Measurements from ENCODE around the gene IFT122.
A peak's percentile ranks its signal among the peaks of the same experiment; 100 is the strongest.

The IFT122 gene

DNA sequence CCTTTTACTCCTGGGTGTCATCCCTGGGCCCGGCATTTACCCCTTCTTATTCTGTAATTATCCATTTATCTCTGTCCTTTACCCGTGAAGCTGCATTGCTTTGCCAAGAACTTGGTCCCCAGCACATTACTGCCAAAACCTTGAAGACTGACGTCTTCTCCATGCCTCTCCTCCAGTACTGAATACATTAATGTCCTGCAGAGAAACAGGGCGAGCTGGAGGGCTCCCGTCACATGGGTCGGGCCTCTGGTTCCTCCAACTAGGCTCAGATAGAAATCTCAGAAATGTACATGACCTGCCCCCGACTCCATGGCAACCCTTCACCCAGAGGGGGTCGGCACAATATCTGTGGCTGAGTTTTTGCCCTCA is 12.0 kb upstream of the IFT122 start:
- Histone ChIP-seq H3K4ac (ENCODE audit: low read depth, low read length) (no peak overlapping the region), H3K4me1 (ENCODE audit: control insufficient read depth, low read depth, low read length) (peaks cover 2% of the 10 kb centered on the region), H3K27me3 (ENCODE audit: insufficient read depth, low read length, poor library complexity) (peaks cover 1% of the 10 kb centered on the region), H2AK5ac (ENCODE audit: low read length) (no peak overlapping the region), H2BK15ac (replicated peaks; ENCODE audit: low read depth) (no peak overlapping the region), H3K18ac (ENCODE audit: low read length) (no peak overlapping the region), H3K23ac (ENCODE audit: low read length) (no peak overlapping the region), H3K36me3 (ENCODE audit: control insufficient read depth, insufficient read depth, low read length) (peaks cover 8% of the 10 kb centered on the region), H3K56ac (ENCODE audit: low read length) (peak overlapping the region; percentile 77), H4K5ac (ENCODE audit: low read length) (no peak overlapping the region), H3K79me1 (ENCODE audit: low read length) (no peaks in the 10 kb centered on the region), H3K4me2 (ENCODE audit: low read length) (peak overlapping the region; percentile 100), H4K8ac (ENCODE audit: low read depth, low read length) (no peak overlapping the region), H2BK120ac (ENCODE audit: low read depth, low read length) (no peak overlapping the region), H3K79me2 (ENCODE audit: control insufficient read depth, insufficient read depth, low read length) (no peaks in the 10 kb centered on the region), H3K9ac (ENCODE audit: low read length) (peak overlapping the region; percentile 74), H3K27ac (ENCODE audit: low read depth, low read length) (no peak overlapping the region), H2BK5ac (ENCODE audit: low read length) (no peak overlapping the region), H3K4me3 (ENCODE audit: low read length) (peak overlapping the region; percentile 53)
- DNase-seq: peak; percentile 34
- WGBS (ENCODE audit: extremely low coverage, insufficient coverage, low lambda C conversion rate): no CpG with 5 or more reads among the region's 8 CpGs

DNA sequence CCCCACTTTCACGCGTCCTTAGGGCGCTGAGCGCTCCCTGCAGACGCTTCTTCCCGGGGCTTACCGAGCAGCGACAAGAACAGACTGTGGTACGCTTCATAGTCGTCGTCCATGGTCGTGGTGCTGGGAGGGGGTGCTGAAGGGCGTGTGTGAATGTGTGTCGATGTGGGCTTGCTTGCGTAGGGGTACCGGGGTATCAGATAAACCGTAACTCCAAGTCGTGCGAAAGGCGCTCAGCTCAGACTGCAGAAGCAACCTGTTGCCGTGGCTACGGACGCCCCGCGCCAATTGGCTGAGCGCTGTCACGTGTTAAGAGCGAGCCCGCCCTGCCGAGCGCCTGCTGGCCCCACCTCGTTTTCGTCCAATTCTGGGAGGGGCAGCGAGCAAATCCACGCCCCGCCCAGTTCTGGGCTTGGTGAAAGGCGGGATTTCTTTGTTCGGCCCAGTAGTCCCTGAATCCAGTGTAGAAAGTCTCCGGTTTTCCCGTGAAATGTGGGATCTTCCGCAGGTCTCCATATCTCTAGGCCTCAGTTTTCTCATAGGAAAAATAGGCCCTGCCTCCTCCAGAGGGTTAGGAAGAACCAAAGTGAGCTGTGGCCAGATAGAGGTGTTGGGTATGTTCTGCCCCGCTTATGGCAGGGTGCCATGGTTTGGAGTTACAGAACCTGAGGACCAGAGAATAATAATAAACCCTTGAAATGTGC is 11.5 kb upstream of the IFT122 start, which contains the start of gene EFCAB12:
TSS of gene EFCAB12 (minus strand) at position 261 of the 704 bp plus-strand sequence. CDS start at position 113, 148 bp downstream.
- no peak within 1 kb of the TSS for H4K5ac ChIP-seq (ENCODE audit: low read length)
- no peak within 1 kb of the TSS for H3K18ac ChIP-seq (ENCODE audit: low read length)
- peak within 1 kb of the TSS; percentile 77 for H3K56ac ChIP-seq (ENCODE audit: low read length)
- H3K79me1 ChIP-seq (ENCODE audit: low read length): no peaks in the 10 kb centered on the region
- H2BK5ac ChIP-seq (ENCODE audit: low read length): no peak within 1 kb of the TSS
- no peak within 1 kb of the TSS for H2AK5ac ChIP-seq (ENCODE audit: low read length)
- H3K9ac ChIP-seq (ENCODE audit: low read length): peak within 1 kb of the TSS; percentile 74
- no peak within 1 kb of the TSS for H3K4ac ChIP-seq (ENCODE audit: low read depth, low read length)
- H3K4me1 ChIP-seq (ENCODE audit: control insufficient read depth, low read depth, low read length): peaks cover 2% of the 10 kb centered on the region
- no peak within 1 kb of the TSS for H4K8ac ChIP-seq (ENCODE audit: low read depth, low read length)
- WGBS (ENCODE audit: extremely low coverage, insufficient coverage, low lambda C conversion rate): no CpG with 5 or more reads among the region's 42 CpGs
- H3K79me2 ChIP-seq (ENCODE audit: control insufficient read depth, insufficient read depth, low read length): no peaks in the 10 kb centered on the region
- no peak within 1 kb of the TSS for H3K27ac ChIP-seq (ENCODE audit: low read depth, low read length)
- DNase-seq: peak; percentile 96
- peak within 1 kb of the TSS; percentile 100 for H3K4me2 ChIP-seq (ENCODE audit: low read length)
- H3K36me3 ChIP-seq (ENCODE audit: control insufficient read depth, insufficient read depth, low read length): peaks cover 8% of the 10 kb centered on the region
- no peak within 1 kb of the TSS for H2BK15ac ChIP-seq (replicated peaks; ENCODE audit: low read depth)
- H2BK120ac ChIP-seq (ENCODE audit: low read depth, low read length): no peak within 1 kb of the TSS
- H3K4me3 ChIP-seq (ENCODE audit: low read length): peak within 1 kb of the TSS; percentile 53
- no peak within 1 kb of the TSS for H3K23ac ChIP-seq (ENCODE audit: low read length)
- H3K27me3 ChIP-seq (ENCODE audit: insufficient read depth, low read length, poor library complexity): peaks cover 1% of the 10 kb centered on the region

GRCh38 chr3:129429080-129429451 is 11.0 kb upstream of the IFT122 start:
- Histone ChIP-seq H2AK5ac (ENCODE audit: low read length) (no peak overlapping the region), H3K4me3 (ENCODE audit: low read length) (no peak overlapping the region), H3K79me1 (ENCODE audit: low read length) (no peaks in the 10 kb centered on the region), H4K5ac (ENCODE audit: low read length) (no peak overlapping the region), H2BK5ac (ENCODE audit: low read length) (no peak overlapping the region), H4K8ac (ENCODE audit: low read depth, low read length) (no peak overlapping the region), H2BK120ac (ENCODE audit: low read depth, low read length) (no peak overlapping the region), H2BK15ac (replicated peaks; ENCODE audit: low read depth) (no peak overlapping the region), H3K4me1 (ENCODE audit: control insufficient read depth, low read depth, low read length) (peaks cover 2% of the 10 kb centered on the region), H3K23ac (ENCODE audit: low read length) (no peak overlapping the region), H3K4me2 (ENCODE audit: low read length) (no peak overlapping the region), H3K56ac (ENCODE audit: low read length) (peak overlapping the region; percentile 73), H3K27me3 (ENCODE audit: insufficient read depth, low read length, poor library complexity) (peaks cover 1% of the 10 kb centered on the region), H3K27ac (ENCODE audit: low read depth, low read length) (no peak overlapping the region), H3K79me2 (ENCODE audit: control insufficient read depth, insufficient read depth, low read length) (no peaks in the 10 kb centered on the region), H3K4ac (ENCODE audit: low read depth, low read length) (no peak overlapping the region), H3K18ac (ENCODE audit: low read length) (no peak overlapping the region), H3K9ac (ENCODE audit: low read length) (peak overlapping the region; percentile 43), H3K36me3 (ENCODE audit: control insufficient read depth, insufficient read depth, low read length) (peaks cover 9% of the 10 kb centered on the region)
- WGBS (ENCODE audit: extremely low coverage, insufficient coverage, low lambda C conversion rate): no CpG with 5 or more reads among the region's 3 CpGs
- DNase-seq: no peak

DNA sequence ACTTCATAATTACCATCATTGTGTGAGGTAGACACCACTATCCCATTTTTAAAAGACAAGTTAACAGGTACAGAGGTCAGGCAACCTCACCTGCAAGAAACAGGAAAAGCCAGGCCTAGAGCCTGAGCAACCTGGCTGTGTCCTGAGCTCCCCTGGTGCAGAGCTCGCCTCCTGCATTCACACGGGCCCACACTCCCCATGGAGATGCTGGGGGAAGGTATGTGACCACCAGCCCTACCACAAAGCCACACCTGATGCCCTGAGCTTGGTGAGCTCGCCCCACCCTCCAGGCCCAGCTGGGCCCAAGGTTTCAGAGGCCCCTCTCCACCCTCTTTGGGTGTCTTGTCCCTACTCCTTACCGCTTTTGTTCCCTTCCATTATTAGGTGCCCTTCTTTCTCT is 10.4 kb upstream of the IFT122 start:
- Histone ChIP-seq H4K5ac (ENCODE audit: low read length) (no peak overlapping the region), H3K27me3 (ENCODE audit: insufficient read depth, low read length, poor library complexity) (peaks cover 1% of the 10 kb centered on the region), H3K36me3 (ENCODE audit: control insufficient read depth, insufficient read depth, low read length) (peaks cover 9% of the 10 kb centered on the region), H3K4ac (ENCODE audit: low read depth, low read length) (no peak overlapping the region), H3K27ac (ENCODE audit: low read depth, low read length) (no peak overlapping the region), H3K56ac (ENCODE audit: low read length) (peak overlapping the region; percentile 73), H4K8ac (ENCODE audit: low read depth, low read length) (no peak overlapping the region), H3K23ac (ENCODE audit: low read length) (no peak overlapping the region), H3K79me1 (ENCODE audit: low read length) (no peaks in the 10 kb centered on the region), H3K18ac (ENCODE audit: low read length) (no peak overlapping the region), H3K79me2 (ENCODE audit: control insufficient read depth, insufficient read depth, low read length) (no peaks in the 10 kb centered on the region), H3K4me1 (ENCODE audit: control insufficient read depth, low read depth, low read length) (peaks cover 2% of the 10 kb centered on the region), H2BK5ac (ENCODE audit: low read length) (no peak overlapping the region), H2BK120ac (ENCODE audit: low read depth, low read length) (no peak overlapping the region), H2BK15ac (replicated peaks; ENCODE audit: low read depth) (no peak overlapping the region), H3K4me3 (ENCODE audit: low read length) (no peak overlapping the region), H3K9ac (ENCODE audit: low read length) (no peak overlapping the region), H2AK5ac (ENCODE audit: low read length) (no peak overlapping the region), H3K4me2 (ENCODE audit: low read length) (no peak overlapping the region)
- DNase-seq: peak; percentile 51
- no CpG with 5 or more reads among the region's 4 CpGs for WGBS (ENCODE audit: extremely low coverage, insufficient coverage, low lambda C conversion rate)

GRCh38 chr3:129432036-129432435 is 8.0 kb upstream of the IFT122 start:
- no CpG with 5 or more reads among the region's 7 CpGs for WGBS (ENCODE audit: extremely low coverage, insufficient coverage, low lambda C conversion rate)
- H3K27ac ChIP-seq (ENCODE audit: low read depth, low read length): no peak overlapping the region
- H3K27me3 ChIP-seq (ENCODE audit: insufficient read depth, low read length, poor library complexity): peaks cover 1% of the 10 kb centered on the region

DNA sequence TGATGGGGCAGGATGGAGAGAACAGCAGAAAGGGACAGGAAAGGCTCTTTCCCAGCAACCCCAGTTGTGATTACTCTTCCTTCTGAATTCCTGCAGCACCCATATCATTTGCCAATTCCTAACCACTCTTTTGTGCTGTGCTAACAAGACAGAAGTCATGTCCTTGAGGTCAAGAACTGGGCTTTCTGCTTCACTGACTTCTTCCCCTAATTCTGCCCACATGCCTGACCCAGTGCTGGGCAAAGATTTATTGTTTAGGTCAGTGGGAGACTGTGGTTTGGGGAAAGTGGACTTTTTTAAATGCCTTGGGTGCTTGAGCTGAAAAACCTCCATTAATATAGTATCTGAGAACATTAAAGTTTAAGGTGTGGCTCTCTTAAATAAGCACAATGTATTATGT is 7.4 kb upstream of the IFT122 start:
- peaks cover 11% of the 10 kb centered on the region for H3K36me3 ChIP-seq (ENCODE audit: control insufficient read depth, insufficient read depth, low read length)
- no peak overlapping the region for H2BK15ac ChIP-seq (replicated peaks; ENCODE audit: low read depth)
- H3K4ac ChIP-seq (ENCODE audit: low read depth, low read length): no peak overlapping the region
- no peak overlapping the region for H4K8ac ChIP-seq (ENCODE audit: low read depth, low read length)
- H2AK5ac ChIP-seq (ENCODE audit: low read length): no peak overlapping the region
- H3K27ac ChIP-seq (ENCODE audit: low read depth, low read length): no peak overlapping the region
- no peak overlapping the region for H4K5ac ChIP-seq (ENCODE audit: low read length)
- DNase-seq: no peak
- H3K23ac ChIP-seq (ENCODE audit: low read length): no peak overlapping the region
- no peaks in the 10 kb centered on the region for H3K79me1 ChIP-seq (ENCODE audit: low read length)
- H3K56ac ChIP-seq (ENCODE audit: low read length): no peak overlapping the region
- no peak overlapping the region for H3K4me2 ChIP-seq (ENCODE audit: low read length)
- H3K9ac ChIP-seq (ENCODE audit: low read length): no peak overlapping the region
- no peak overlapping the region for H2BK120ac ChIP-seq (ENCODE audit: low read depth, low read length)
- H3K4me3 ChIP-seq (ENCODE audit: low read length): no peak overlapping the region
- H3K18ac ChIP-seq (ENCODE audit: low read length): no peak overlapping the region
- no peaks in the 10 kb centered on the region for H3K27me3 ChIP-seq (ENCODE audit: insufficient read depth, low read length, poor library complexity)
- no peaks in the 10 kb centered on the region for H3K4me1 ChIP-seq (ENCODE audit: control insufficient read depth, low read depth, low read length)
- no peak overlapping the region for H2BK5ac ChIP-seq (ENCODE audit: low read length)
- no peaks in the 10 kb centered on the region for H3K79me2 ChIP-seq (ENCODE audit: control insufficient read depth, insufficient read depth, low read length)

More at GRCh38 chr3:129432036-129432435, 8.0 kb upstream of the IFT122 start:
- H3K4me2 ChIP-seq (ENCODE audit: low read length): no peak overlapping the region
- H3K79me2 ChIP-seq (ENCODE audit: control insufficient read depth, insufficient read depth, low read length): no peaks in the 10 kb centered on the region
- H3K9ac ChIP-seq (ENCODE audit: low read length): no peak overlapping the region
- no peak overlapping the region for H2BK5ac ChIP-seq (ENCODE audit: low read length)
- H3K4me1 ChIP-seq (ENCODE audit: control insufficient read depth, low read depth, low read length): no peaks in the 10 kb centered on the region
- DNase-seq: no peak
- H3K4me3 ChIP-seq (ENCODE audit: low read length): no peak overlapping the region
- H3K36me3 ChIP-seq (ENCODE audit: control insufficient read depth, insufficient read depth, low read length): peaks cover 11% of the 10 kb centered on the region
- no peak overlapping the region for H3K23ac ChIP-seq (ENCODE audit: low read length)
- no peak overlapping the region for H3K4ac ChIP-seq (ENCODE audit: low read depth, low read length)
- no peak overlapping the region for H2BK15ac ChIP-seq (replicated peaks; ENCODE audit: low read depth)
- H4K5ac ChIP-seq (ENCODE audit: low read length): no peak overlapping the region
- no peak overlapping the region for H4K8ac ChIP-seq (ENCODE audit: low read depth, low read length)
- no peak overlapping the region for H2BK120ac ChIP-seq (ENCODE audit: low read depth, low read length)
- no peak overlapping the region for H3K18ac ChIP-seq (ENCODE audit: low read length)
- no peak overlapping the region for H3K56ac ChIP-seq (ENCODE audit: low read length)
- H2AK5ac ChIP-seq (ENCODE audit: low read length): no peak overlapping the region
- no peaks in the 10 kb centered on the region for H3K79me1 ChIP-seq (ENCODE audit: low read length)

Data from mesendoderm (in vitro differentiated cells).